AG08395 (cell line): ENCODE measurements around the gene PHRF1.

Experiments
- DNase-seq: peaks from one replicate; pipeline ENCODE4 v3.0.0; 2012; ENCODE audit warnings: mixed read lengths, low spot score

The PHRF1 gene

GRCh38 chr11:557328-558132 is 18.7 kb upstream of the PHRF1 start:
- DNase-seq: no peak

GRCh38 chr11:558503-558902 is 17.8 kb upstream of the PHRF1 start:
- DNase-seq: no peak

GRCh38 chr11:559020-559620 is 17.1 kb upstream of the PHRF1 start:
- DNase-seq: no peak

- no peak for DNase-seq
Measured at GRCh38 chr11:559712-560304, 16.5 kb upstream of the PHRF1 start.

GRCh38 chr11:560305-561147 is 15.7 kb upstream of the PHRF1 start, which contains the start of the genes LMNTD2 and RASSF7:
Gene LMNTD2, minus strand, starts transcription at chr11:560738. Its CDS starts 22 bp downstream, at chr11:560716.
Gene RASSF7, plus strand, starts transcription at chr11:560970. Its CDS starts 799 bp downstream, at chr11:561769.
- DNase-seq: peak; percentile 99

- DNase-seq: no peak
Measured at GRCh38 chr11:561148-562003, 14.9 kb upstream of the PHRF1 start.

GRCh38 chr11:562046-562645 is 14.1 kb upstream of the PHRF1 start:
- no peak for DNase-seq

GRCh38 chr11:563066-563811 is 13.0 kb upstream of the PHRF1 start:
- no peak for DNase-seq

- DNase-seq: no peak
Measured at GRCh38 chr11:563812-564578, 12.3 kb upstream of the PHRF1 start.

- no peak for DNase-seq
Measured at GRCh38 chr11:565921-566509, 10.3 kb upstream of the PHRF1 start.

GRCh38 chr11:567011-567628 is 9.2 kb upstream of the PHRF1 start:
- DNase-seq: no peak

GRCh38 chr11:567629-568292 is 8.5 kb upstream of the PHRF1 start:
- DNase-seq: no peak

GRCh38 chr11:568306-569157 is 7.7 kb upstream of the PHRF1 start:
- peak; percentile 98 for DNase-seq

- DNase-seq: no peak
Measured at GRCh38 chr11:569158-569885, 6.9 kb upstream of the PHRF1 start.

- no peak for DNase-seq
Measured at GRCh38 chr11:571802-572185, 4.5 kb upstream of the PHRF1 start.

- no peak for DNase-seq
Measured at GRCh38 chr11:573146-573759, 3.0 kb upstream of the PHRF1 start.
